ENCODE results near the gene CGNL1. TPM values are rescaled to one million over a fixed set of nuclear protein-coding genes. Genes with fewer than 3 reads are reported as not detected.

The CGNL1 gene
- total RNA-seq, 1 donor from 2014 or later: 3.0 TPM

GRCh38 chr15:57557267-57557666 lies 181.0 kb downstream of the CGNL1 start:
- Mint-ChIP-seq H3K9me3 (peaks cover 3% of the 10 kb centered on the region), H3K4me1 (peaks cover 25% of the 10 kb centered on the region), H3K36me3 (no peaks in the 10 kb centered on the region), H3K4me3 (no peak overlapping the region), H3K27me3 (ENCODE audit: insufficient read depth, low read depth) (peaks cover 2% of the 10 kb centered on the region), H3K27ac (no peak overlapping the region)
- H3F3A ChIP-seq (ENCODE audit: low read depth): peaks cover 10% of the 10 kb centered on the region
- H3K4me2 ChIP-seq: no peak overlapping the region
- no peak overlapping the region for H3K4me3 ChIP-seq
- H4K20me1 ChIP-seq (ENCODE audit: low read depth): no peaks in the 10 kb centered on the region
- H3K4me1 ChIP-seq: peaks cover 18% of the 10 kb centered on the region
- H3K9me3 ChIP-seq (ENCODE audit: low read depth): no peaks in the 10 kb centered on the region
- H3K36me3 ChIP-seq: no peaks in the 10 kb centered on the region
- DNase-seq (ENCODE audit: low spot score): no peak
- no peak overlapping the region for H3K27ac ChIP-seq
- H3K9ac ChIP-seq: no peak overlapping the region
- no peaks in the 10 kb centered on the region for H3K27me3 ChIP-seq
- no peak for TF ChIP-seq EZH2 (IDR thresholded peaks at IDR 0.05)
- H2AFZ ChIP-seq (replicated peaks): no peak overlapping the region
- H3K79me2 ChIP-seq (ENCODE audit: low read depth): no peaks in the 10 kb centered on the region

- Histone ChIP-seq H3K4me3 (no peak overlapping the region), H3K9me3 (ENCODE audit: low read depth) (no peaks in the 10 kb centered on the region), H3F3A (ENCODE audit: low read depth) (peaks cover 10% of the 10 kb centered on the region), H3K27ac (no peak overlapping the region), H3K79me2 (ENCODE audit: low read depth) (no peaks in the 10 kb centered on the region), H3K4me2 (no peak overlapping the region), H3K9ac (no peak overlapping the region), H2AFZ (replicated peaks) (no peak overlapping the region), H4K20me1 (ENCODE audit: low read depth) (no peaks in the 10 kb centered on the region), H3K27me3 (no peaks in the 10 kb centered on the region), H3K4me1 (peaks cover 16% of the 10 kb centered on the region), H3K36me3 (no peaks in the 10 kb centered on the region)
- peaks cover 21% of the 10 kb centered on the region for H3K4me1 Mint-ChIP-seq
- no peak overlapping the region for H3K27ac Mint-ChIP-seq
- H3K27me3 Mint-ChIP-seq (ENCODE audit: insufficient read depth, low read depth): peaks cover 2% of the 10 kb centered on the region
- H3K36me3 Mint-ChIP-seq: no peaks in the 10 kb centered on the region
- peaks cover 3% of the 10 kb centered on the region for H3K9me3 Mint-ChIP-seq
- TF ChIP-seq EZH2phosphoT487 (IDR thresholded peaks at IDR 0.05) (no peak), EZH2 (IDR thresholded peaks at IDR 0.05) (no peak)
- TF ChIP-seq, protein P1, sequence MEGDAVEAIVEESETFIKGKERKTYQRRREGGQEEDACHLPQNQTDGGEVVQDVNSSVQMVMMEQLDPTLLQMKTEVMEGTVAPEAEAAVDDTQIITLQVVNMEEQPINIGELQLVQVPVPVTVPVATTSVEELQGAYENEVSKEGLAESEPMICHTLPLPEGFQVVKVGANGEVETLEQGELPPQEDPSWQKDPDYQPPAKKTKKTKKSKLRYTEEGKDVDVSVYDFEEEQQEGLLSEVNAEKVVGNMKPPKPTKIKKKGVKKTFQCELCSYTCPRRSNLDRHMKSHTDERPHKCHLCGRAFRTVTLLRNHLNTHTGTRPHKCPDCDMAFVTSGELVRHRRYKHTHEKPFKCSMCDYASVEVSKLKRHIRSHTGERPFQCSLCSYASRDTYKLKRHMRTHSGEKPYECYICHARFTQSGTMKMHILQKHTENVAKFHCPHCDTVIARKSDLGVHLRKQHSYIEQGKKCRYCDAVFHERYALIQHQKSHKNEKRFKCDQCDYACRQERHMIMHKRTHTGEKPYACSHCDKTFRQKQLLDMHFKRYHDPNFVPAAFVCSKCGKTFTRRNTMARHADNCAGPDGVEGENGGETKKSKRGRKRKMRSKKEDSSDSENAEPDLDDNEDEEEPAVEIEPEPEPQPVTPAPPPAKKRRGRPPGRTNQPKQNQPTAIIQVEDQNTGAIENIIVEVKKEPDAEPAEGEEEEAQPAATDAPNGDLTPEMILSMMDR (IDR thresholded peaks at IDR 0.05): no peak
- no peak for DNase-seq (ENCODE audit: low spot score)
- no peak overlapping the region for H3K4me3 Mint-ChIP-seq
Observed at GRCh38 chr15:57557810-57558209, 181.5 kb downstream of the CGNL1 start.

GRCh38 chr15:57559875-57560274 lies 183.6 kb downstream of the CGNL1 start:
- no peak overlapping the region for H3K27ac ChIP-seq
- peaks cover 9% of the 10 kb centered on the region for H3K4me1 ChIP-seq
- H3K36me3 ChIP-seq: no peaks in the 10 kb centered on the region
- H3K4me3 Mint-ChIP-seq: no peak overlapping the region
- no peak overlapping the region for H3K27ac Mint-ChIP-seq
- TF ChIP-seq, protein P1 (IDR thresholded peaks at IDR 0.05): peak; percentile 88
- no peak for TF ChIP-seq EZH2phosphoT487 (IDR thresholded peaks at IDR 0.05)
- no peak for TF ChIP-seq EZH2 (IDR thresholded peaks at IDR 0.05)
- peaks cover 8% of the 10 kb centered on the region for H3K4me1 Mint-ChIP-seq
- no peak overlapping the region for H3K9ac ChIP-seq
- no peak overlapping the region for H2AFZ ChIP-seq (replicated peaks)
- H3K79me2 ChIP-seq (ENCODE audit: low read depth): no peaks in the 10 kb centered on the region
- H4K20me1 ChIP-seq (ENCODE audit: low read depth): no peaks in the 10 kb centered on the region
- peaks cover 3% of the 10 kb centered on the region for H3F3A ChIP-seq (ENCODE audit: low read depth)
- no peaks in the 10 kb centered on the region for H3K9me3 ChIP-seq (ENCODE audit: low read depth)
- peaks cover 2% of the 10 kb centered on the region for H3K27me3 Mint-ChIP-seq (ENCODE audit: insufficient read depth, low read depth)
- H3K36me3 Mint-ChIP-seq: no peaks in the 10 kb centered on the region
- DNase-seq (ENCODE audit: low spot score): peak; percentile 70
- H3K4me2 ChIP-seq: no peak overlapping the region
- peaks cover 3% of the 10 kb centered on the region for H3K9me3 Mint-ChIP-seq
- no peaks in the 10 kb centered on the region for H3K27me3 ChIP-seq
- no peak overlapping the region for H3K4me3 ChIP-seq

DNA sequence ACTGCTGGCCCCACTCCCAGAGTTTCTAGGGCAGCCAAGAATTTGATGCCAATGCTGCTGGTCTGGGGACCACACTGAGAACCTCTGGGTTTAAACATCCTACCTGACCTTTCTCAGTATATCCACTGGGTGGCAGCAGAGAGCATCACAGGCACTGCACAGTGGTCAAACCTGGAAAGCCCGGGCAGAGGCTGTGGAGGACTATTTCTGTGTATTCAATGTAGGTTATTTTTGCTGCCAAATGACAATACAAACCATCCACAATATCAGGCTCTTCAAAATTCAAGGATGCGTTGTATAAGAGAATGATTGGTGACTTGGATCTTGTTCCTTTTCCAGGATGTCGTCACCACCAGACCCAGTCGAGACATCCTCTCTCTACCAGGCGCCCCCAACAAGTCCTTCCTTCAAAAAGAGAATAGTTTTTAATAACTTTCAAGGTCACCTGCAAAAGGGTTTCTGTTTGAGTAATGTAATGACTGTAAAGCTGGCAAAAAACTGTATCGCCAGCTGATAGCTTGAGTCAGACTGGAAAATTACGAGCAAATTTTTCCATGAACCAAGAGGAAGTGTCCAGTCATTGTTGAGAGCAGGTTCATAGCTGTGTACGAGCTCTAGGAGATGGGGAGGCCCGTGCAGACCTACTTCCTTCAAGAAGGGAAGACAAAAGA lies 184.9 kb downstream of the CGNL1 start:
- H4K20me1 ChIP-seq (ENCODE audit: low read depth): no peaks in the 10 kb centered on the region
- DNase-seq (ENCODE audit: low spot score): peak; percentile 73
- no peaks in the 10 kb centered on the region for H3K4me1 ChIP-seq
- no peak overlapping the region for H3K9ac ChIP-seq
- no peaks in the 10 kb centered on the region for H3K9me3 ChIP-seq (ENCODE audit: low read depth)
- H3K36me3 ChIP-seq: no peaks in the 10 kb centered on the region
- no peak for TF ChIP-seq EZH2 (IDR thresholded peaks at IDR 0.05)
- TF ChIP-seq, protein P1 (IDR thresholded peaks at IDR 0.05): peak; percentile 89
- no peak overlapping the region for H3K4me2 ChIP-seq
- Mint-ChIP-seq H3K27me3 (ENCODE audit: insufficient read depth, low read depth) (peaks cover 2% of the 10 kb centered on the region), H3K4me1 (no peaks in the 10 kb centered on the region), H3K27ac (no peak overlapping the region), H3K4me3 (no peak overlapping the region), H3K36me3 (no peaks in the 10 kb centered on the region), H3K9me3 (peaks cover 3% of the 10 kb centered on the region)
- H3K4me3 ChIP-seq: no peak overlapping the region
- no peaks in the 10 kb centered on the region for H3K27me3 ChIP-seq
- H3K79me2 ChIP-seq (ENCODE audit: low read depth): no peaks in the 10 kb centered on the region
- H3F3A ChIP-seq (ENCODE audit: low read depth): no peaks in the 10 kb centered on the region
- no peak overlapping the region for H3K27ac ChIP-seq
- no peak overlapping the region for H2AFZ ChIP-seq (replicated peaks)
